HEK293 (cell line): ENCODE measurements around the gene GCH1.

ENCODE experiments used
- CTCF ChIA-PET: fragments of 350-600 bp; formaldehyde crosslinking; extraction: SDS; loops from one replicate; lab custom pipeline; 2021; ENCODE audit warnings: antibody characterized with exemption; lab: Yijun Ruan, JAX
- POLR2A ChIA-PET: fragments of 300-600 bp; formaldehyde crosslinking; extraction: SDS; loops from one replicate; lab custom pipeline; 2020; ENCODE audit warnings: antibody characterized with exemption, inconsistent platforms; lab: Yijun Ruan, JAX
- H3K27ac ChIP-seq: fragments of 200-500 bp; sonication (Bioruptor generic); 2 replicates; pipeline ENCODE4 v1.5.1; 2014; ENCODE audit warnings: low read depth, low read length, control low read depth, inconsistent platforms; ENCODE audit errors: extremely low read depth
- H3K36me3 ChIP-seq, 2 experiments: fragments of 200-500 bp in 1 of 2; sonication (Bioruptor generic) in 1 of 2; 1 replicate in 1 of 2; 2 replicates in 1 of 2; pipeline ENCODE4 v1.5.1; 2014 to 2017; ENCODE audit warnings: inconsistent platforms in 2 of 2, low read length in 2 of 2; ENCODE audit not compliant: control insufficient read depth in 2 of 2, insufficient read depth in 1 of 2
- H3K4me1 ChIP-seq: fragments of 200-500 bp; sonication (Bioruptor generic); 2 replicates; pipeline ENCODE4 v1.5.1; 2014; ENCODE audit warnings: mild to moderate bottlenecking, low read length, inconsistent platforms; ENCODE audit not compliant: control insufficient read depth, insufficient read depth
- H3K4me3 ChIP-seq: 2 replicates; pipeline ENCODE4 v1.5.1; 2011; ENCODE audit warnings: low read depth, mild to moderate bottlenecking, control low read depth, low read length, moderate library complexity
- H3K9me3 ChIP-seq: fragments of 200-500 bp; sonication (Bioruptor generic); 2 replicates; pipeline ENCODE4 v1.5.1; 2014; ENCODE audit warnings: low read depth, low read length, inconsistent platforms; ENCODE audit not compliant: control insufficient read depth, insufficient read depth
- BCL11A ChIP-seq: fragments of 450-650 bp; formaldehyde crosslinking; IDR thresholded peaks from 2 replicates; pipeline ENCODE4 v1.5.1; 2016; ENCODE audit warnings: low read depth, missing biosample characterization, missing genetic modification characterization
- SP2 ChIP-seq: fragments of 450-650 bp; formaldehyde crosslinking; IDR thresholded peaks from 2 replicates; pipeline ENCODE4 v1.5.1; 2016; ENCODE audit warnings: missing biosample characterization, missing genetic modification characterization
- ZNF10 ChIP-seq: fragments of 450-650 bp; formaldehyde crosslinking; IDR thresholded peaks from 2 replicates; pipeline ENCODE4 v1.5.1; 2017; ENCODE audit warnings: missing biosample characterization, missing genetic modification characterization
- ZNF202 ChIP-seq: fragments of 450-650 bp; formaldehyde crosslinking; IDR thresholded peaks from 2 replicates; pipeline ENCODE4 v1.5.1; 2016; ENCODE audit warnings: missing biosample characterization, missing genetic modification characterization, borderline replicate concordance
- ZNF341 ChIP-seq: fragments of 450-650 bp; formaldehyde crosslinking; IDR thresholded peaks from 2 replicates; pipeline ENCODE4; 2016; ENCODE audit warnings: low read depth, missing biosample characterization, missing genetic modification characterization
- ZNF404 ChIP-seq: fragments of 450-650 bp; formaldehyde crosslinking; IDR thresholded peaks from 2 replicates; pipeline ENCODE4 v1.5.1; 2017; ENCODE audit warnings: missing biosample characterization, missing genetic modification characterization
- ZNF530 ChIP-seq: fragments of 450-650 bp; formaldehyde crosslinking; IDR thresholded peaks from 2 replicates; pipeline ENCODE4 v1.5.1; 2016; ENCODE audit warnings: low read depth, missing biosample characterization, missing genetic modification characterization
- ZNF664 ChIP-seq: fragments of 450-650 bp; formaldehyde crosslinking; IDR thresholded peaks from 2 replicates; pipeline ENCODE4 v1.5.1; 2016; ENCODE audit warnings: missing biosample characterization, missing genetic modification characterization
- ZNF792 ChIP-seq: fragments of 450-650 bp; formaldehyde crosslinking; IDR thresholded peaks from 2 replicates; pipeline ENCODE4 v1.5.1; 2016; ENCODE audit warnings: missing biosample characterization, missing genetic modification characterization
- ZNF843 ChIP-seq: fragments of 450-650 bp; formaldehyde crosslinking; IDR thresholded peaks from 2 replicates; pipeline ENCODE4 v1.5.1; 2016; ENCODE audit warnings: missing biosample characterization, missing genetic modification characterization
- TF ChIP-seq, protein P1 (sequence below): fragments of 450-650 bp; formaldehyde crosslinking; IDR thresholded peaks from 2 replicates; pipeline ENCODE4 v1.5.1; 2017; ENCODE audit warnings: missing biosample characterization, mild to moderate bottlenecking, missing genetic modification characterization, moderate library complexity
- TF ChIP-seq, protein P2 (sequence below): fragments of 450-650 bp; formaldehyde crosslinking; IDR thresholded peaks from 2 replicates; pipeline ENCODE4 v1.5.1; 2016; ENCODE audit warnings: missing biosample characterization, missing genetic modification characterization
- TF ChIP-seq, protein P3 (sequence below): fragments of 450-650 bp; formaldehyde crosslinking; IDR thresholded peaks from 2 replicates; pipeline ENCODE4 v1.5.0; 2017; ENCODE audit warnings: missing biosample characterization, missing genetic modification characterization, borderline replicate concordance
- TF ChIP-seq, protein P4 (sequence below): sonication (generic); formaldehyde crosslinking; IDR thresholded peaks from 2 replicates; pipeline ENCODE4 v1.8.1; 2022; ENCODE audit warnings: mild to moderate bottlenecking, moderate library complexity, missing genetic modification reagents

GCH1 gene

DNA sequence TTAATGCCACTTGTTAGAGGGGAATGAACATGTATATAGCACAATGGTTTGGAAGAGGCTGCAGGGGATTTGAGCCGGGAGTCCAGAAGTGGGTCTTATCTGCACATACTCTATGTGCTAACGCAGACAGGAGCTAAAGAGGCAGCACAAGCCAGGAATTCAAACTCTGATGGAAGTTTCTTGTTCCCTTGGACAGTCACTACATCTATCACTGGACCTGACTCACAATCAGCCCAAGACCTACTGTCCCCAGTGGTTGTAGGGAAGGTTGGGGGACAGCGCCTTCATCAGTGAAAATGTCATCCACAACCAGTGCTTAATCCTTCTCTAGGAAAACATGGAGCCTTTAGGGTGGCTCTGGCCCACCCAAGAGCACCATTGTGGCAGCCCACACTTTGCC is 107.8 kb downstream of the GCH1 start:
- H3K9me3 ChIP-seq = no peaks in the 10 kb centered on the region
- TF ChIP-seq ZNF843 (tag by site-specific recombination) (no peak), ZNF404 (tag by site-specific recombination) (no peak), ZNF10 (tag by site-specific recombination) (no peak), ZNF202 (tag by site-specific recombination) (no peak), ZNF792 (tag by site-specific recombination) (no peak)
- TF ChIP-seq, protein P1, sequence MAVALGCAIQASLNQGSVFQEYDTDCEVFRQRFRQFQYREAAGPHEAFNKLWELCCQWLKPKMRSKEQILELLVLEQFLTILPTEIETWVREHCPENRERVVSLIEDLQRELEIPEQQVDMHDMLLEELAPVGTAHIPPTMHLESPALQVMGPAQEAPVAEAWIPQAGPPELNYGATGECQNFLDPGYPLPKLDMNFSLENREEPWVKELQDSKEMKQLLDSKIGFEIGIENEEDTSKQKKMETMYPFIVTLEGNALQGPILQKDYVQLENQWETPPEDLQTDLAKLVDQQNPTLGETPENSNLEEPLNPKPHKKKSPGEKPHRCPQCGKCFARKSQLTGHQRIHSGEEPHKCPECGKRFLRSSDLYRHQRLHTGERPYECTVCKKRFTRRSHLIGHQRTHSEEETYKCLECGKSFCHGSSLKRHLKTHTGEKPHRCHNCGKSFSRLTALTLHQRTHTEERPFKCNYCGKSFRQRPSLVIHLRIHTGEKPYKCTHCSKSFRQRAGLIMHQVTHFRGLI (tag by site-specific recombination) = no peak
- TF ChIP-seq, all 188 proteins: peak for 0
- CTCF ChIA-PET = interaction anchor here (0.5 to 3.4 kb wide), 4 partner anchors 10 to 244 kb away, joined by 3 to 16 read pairs (median 9); no protein-coding TSS in a partner anchor
- Histone ChIP-seq H3K27ac (no peak overlapping the region), H3K36me3 (peaks cover 0 to 4% of the 10 kb centered on the region in 2 experiments; a peak in 1 of 3 replicates), H3K4me1 (no peaks in the 10 kb centered on the region), H3K4me3 (no peak overlapping the region)
- POLR2A ChIA-PET = no interaction called here

DNA sequence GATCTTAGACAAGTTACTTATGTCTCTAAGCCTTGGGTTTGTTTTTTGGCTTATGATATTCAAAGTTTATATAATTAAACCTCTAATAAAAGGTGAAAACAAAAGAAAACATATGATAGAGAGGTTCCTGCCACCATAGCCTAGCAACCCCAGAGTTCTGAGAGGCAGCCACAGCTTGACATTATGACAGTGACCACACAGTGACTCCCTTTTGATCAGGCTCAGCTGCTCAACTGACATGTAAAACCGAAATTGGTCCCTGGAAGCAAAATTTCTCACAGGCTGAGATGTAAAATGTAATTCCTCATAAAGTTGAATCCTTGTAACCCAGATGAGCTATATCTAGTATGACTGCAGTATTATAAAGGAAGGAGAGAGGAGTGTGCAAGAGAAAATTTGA is 108.5 kb downstream of the GCH1 start:
- H3K27ac ChIP-seq = no peak overlapping the region
- no peaks in the 10 kb centered on the region for H3K9me3 ChIP-seq
- ChIA-PET CTCF (interaction anchor here (0.6 to 3.4 kb wide), 7 partner anchors 11 to 446 kb away, joined by 3 to 16 read pairs (median 4); no protein-coding TSS in a partner anchor), POLR2A (no interaction called here)
- no peaks in the 10 kb centered on the region for H3K4me1 ChIP-seq
- H3K36me3 ChIP-seq = peaks cover 0 to 6% of the 10 kb centered on the region in 2 experiments; a peak in 1 of 3 replicates
- TF ChIP-seq BCL11A (tag by site-specific recombination) (no peak), ZNF341 (tag by site-specific recombination) (no peak), ZNF530 (tag by site-specific recombination) (no peak), ZNF664 (tag by site-specific recombination) (no peak), SP2 (tag by site-specific recombination) (no peak)
- TF ChIP-seq, protein P2, sequence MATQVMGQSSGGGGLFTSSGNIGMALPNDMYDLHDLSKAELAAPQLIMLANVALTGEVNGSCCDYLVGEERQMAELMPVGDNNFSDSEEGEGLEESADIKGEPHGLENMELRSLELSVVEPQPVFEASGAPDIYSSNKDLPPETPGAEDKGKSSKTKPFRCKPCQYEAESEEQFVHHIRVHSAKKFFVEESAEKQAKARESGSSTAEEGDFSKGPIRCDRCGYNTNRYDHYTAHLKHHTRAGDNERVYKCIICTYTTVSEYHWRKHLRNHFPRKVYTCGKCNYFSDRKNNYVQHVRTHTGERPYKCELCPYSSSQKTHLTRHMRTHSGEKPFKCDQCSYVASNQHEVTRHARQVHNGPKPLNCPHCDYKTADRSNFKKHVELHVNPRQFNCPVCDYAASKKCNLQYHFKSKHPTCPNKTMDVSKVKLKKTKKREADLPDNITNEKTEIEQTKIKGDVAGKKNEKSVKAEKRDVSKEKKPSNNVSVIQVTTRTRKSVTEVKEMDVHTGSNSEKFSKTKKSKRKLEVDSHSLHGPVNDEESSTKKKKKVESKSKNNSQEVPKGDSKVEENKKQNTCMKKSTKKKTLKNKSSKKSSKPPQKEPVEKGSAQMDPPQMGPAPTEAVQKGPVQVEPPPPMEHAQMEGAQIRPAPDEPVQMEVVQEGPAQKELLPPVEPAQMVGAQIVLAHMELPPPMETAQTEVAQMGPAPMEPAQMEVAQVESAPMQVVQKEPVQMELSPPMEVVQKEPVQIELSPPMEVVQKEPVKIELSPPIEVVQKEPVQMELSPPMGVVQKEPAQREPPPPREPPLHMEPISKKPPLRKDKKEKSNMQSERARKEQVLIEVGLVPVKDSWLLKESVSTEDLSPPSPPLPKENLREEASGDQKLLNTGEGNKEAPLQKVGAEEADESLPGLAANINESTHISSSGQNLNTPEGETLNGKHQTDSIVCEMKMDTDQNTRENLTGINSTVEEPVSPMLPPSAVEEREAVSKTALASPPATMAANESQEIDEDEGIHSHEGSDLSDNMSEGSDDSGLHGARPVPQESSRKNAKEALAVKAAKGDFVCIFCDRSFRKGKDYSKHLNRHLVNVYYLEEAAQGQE = no peak
- TF ChIP-seq, protein P3, sequence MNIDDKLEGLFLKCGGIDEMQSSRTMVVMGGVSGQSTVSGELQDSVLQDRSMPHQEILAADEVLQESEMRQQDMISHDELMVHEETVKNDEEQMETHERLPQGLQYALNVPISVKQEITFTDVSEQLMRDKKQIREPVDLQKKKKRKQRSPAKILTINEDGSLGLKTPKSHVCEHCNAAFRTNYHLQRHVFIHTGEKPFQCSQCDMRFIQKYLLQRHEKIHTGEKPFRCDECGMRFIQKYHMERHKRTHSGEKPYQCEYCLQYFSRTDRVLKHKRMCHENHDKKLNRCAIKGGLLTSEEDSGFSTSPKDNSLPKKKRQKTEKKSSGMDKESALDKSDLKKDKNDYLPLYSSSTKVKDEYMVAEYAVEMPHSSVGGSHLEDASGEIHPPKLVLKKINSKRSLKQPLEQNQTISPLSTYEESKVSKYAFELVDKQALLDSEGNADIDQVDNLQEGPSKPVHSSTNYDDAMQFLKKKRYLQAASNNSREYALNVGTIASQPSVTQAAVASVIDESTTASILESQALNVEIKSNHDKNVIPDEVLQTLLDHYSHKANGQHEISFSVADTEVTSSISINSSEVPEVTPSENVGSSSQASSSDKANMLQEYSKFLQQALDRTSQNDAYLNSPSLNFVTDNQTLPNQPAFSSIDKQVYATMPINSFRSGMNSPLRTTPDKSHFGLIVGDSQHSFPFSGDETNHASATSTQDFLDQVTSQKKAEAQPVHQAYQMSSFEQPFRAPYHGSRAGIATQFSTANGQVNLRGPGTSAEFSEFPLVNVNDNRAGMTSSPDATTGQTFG (tag by site-specific recombination) = no peak
- TF ChIP-seq, protein P4, sequence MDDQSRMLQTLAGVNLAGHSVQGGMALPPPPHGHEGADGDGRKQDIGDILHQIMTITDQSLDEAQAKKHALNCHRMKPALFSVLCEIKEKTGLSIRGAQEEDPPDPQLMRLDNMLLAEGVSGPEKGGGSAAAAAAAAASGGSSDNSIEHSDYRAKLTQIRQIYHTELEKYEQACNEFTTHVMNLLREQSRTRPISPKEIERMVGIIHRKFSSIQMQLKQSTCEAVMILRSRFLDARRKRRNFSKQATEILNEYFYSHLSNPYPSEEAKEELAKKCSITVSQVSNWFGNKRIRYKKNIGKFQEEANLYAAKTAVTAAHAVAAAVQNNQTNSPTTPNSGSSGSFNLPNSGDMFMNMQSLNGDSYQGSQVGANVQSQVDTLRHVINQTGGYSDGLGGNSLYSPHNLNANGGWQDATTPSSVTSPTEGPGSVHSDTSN = no peak
- H3K4me3 ChIP-seq = no peak overlapping the region
